Right forelimb (tissue), 1 donor: Measurements from ENCODE around the gene RAB5A.
"Not testable (repeated sequence)": the region's sequence is repeated elsewhere in the genome, so short reads cannot be mapped to it uniquely, and the experiment has no call there.

ENCODE experiments used
- DNase-seq: peaks from one replicate; pipeline ENCODE4 v3.0.0-alpha.2; 2018

Gene RAB5A

GRCh38 chr3:20031939-20032338 lies 85.0 kb downstream of the RAB5A start:
- DNase-seq = not testable (repeated sequence)
